SK-N-DZ (cell line): ENCODE measurements around the gene PTGER2. TPM values are rescaled to one million over a fixed set of nuclear protein-coding genes. Genes with fewer than 3 reads are reported as not detected.

Experiments used
- DNase-seq: peaks from one replicate; pipeline ENCODE4 v3.0.0-alpha.2; 2015; ENCODE audit warnings: low spot score
- polyA plus RNA-seq, 2 experiments: library from polyadenylated mRNA; depleted of rRNA; stranded (reverse); fragments of >200 nt; gene quantifications; 2 replicates each; pipeline ENCODE4 v1.2.3, GENCODE V29; 2014

Gene PTGER2
- 4.4 and 5.1 TPM in 2 replicates for polyA plus RNA-seq (2014; cell fraction: cytosol; rRNA removed)
- polyA plus RNA-seq (2014; cell fraction: nucleus; rRNA removed): 2.1 and 2.8 TPM in 2 replicates

- DNase-seq: peak; percentile 82
Measured at GRCh38 chr14:52313903-52314594, at the start of gene PTGER2. Gene PTGER2, plus strand, starts transcription at chr14:52314312. Its CDS starts 237 bp downstream, at chr14:52314549.

GRCh38 chr14:52265253-52265652 is 48.9 kb upstream of the PTGER2 start:
- no peak for DNase-seq

- no peak for DNase-seq
Measured at GRCh38 chr14:52266179-52266578, 47.9 kb upstream of the PTGER2 start.

- no peak for DNase-seq
Measured at GRCh38 chr14:52266782-52267181, 47.3 kb upstream of the PTGER2 start.

GRCh38 chr14:52267501-52268278 is 46.4 kb upstream of the PTGER2 start, which contains the start of gene PTGDR:
Gene PTGDR, plus strand, starts transcription at chr14:52267698. Its CDS starts 117 bp downstream, at chr14:52267815.
- no peak for DNase-seq

- no peak for DNase-seq
Measured at GRCh38 chr14:52268279-52269061, 45.6 kb upstream of the PTGER2 start.

- no peak for DNase-seq
Measured at GRCh38 chr14:52269100-52269499, 45.0 kb upstream of the PTGER2 start.

- DNase-seq: no peak
Measured at GRCh38 chr14:52269982-52270381, 44.1 kb upstream of the PTGER2 start.

- DNase-seq: no peak
Measured at GRCh38 chr14:52271538-52271937, 42.6 kb upstream of the PTGER2 start.

GRCh38 chr14:52272375-52272774 is 41.7 kb upstream of the PTGER2 start:
- DNase-seq: no peak

GRCh38 chr14:52275372-52275771 is 38.7 kb upstream of the PTGER2 start:
- no peak for DNase-seq

- no peak for DNase-seq
Measured at GRCh38 chr14:52277552-52277951, 36.6 kb upstream of the PTGER2 start.

- no peak for DNase-seq
Measured at GRCh38 chr14:52279408-52279807, 34.7 kb upstream of the PTGER2 start.

- no peak for DNase-seq
Measured at GRCh38 chr14:52283099-52283498, 31.0 kb upstream of the PTGER2 start.

- no peak for DNase-seq
Measured at GRCh38 chr14:52286661-52287649, 27.2 kb upstream of the PTGER2 start.

GRCh38 chr14:52296378-52296777 is 17.7 kb upstream of the PTGER2 start:
- DNase-seq: no peak

- DNase-seq: no peak
Measured at GRCh38 chr14:52298795-52299194, 15.3 kb upstream of the PTGER2 start.

GRCh38 chr14:52299692-52300278 is 14.3 kb upstream of the PTGER2 start:
- DNase-seq: peak; percentile 43

- no peak for DNase-seq
Measured at GRCh38 chr14:52303236-52303635, 10.9 kb upstream of the PTGER2 start.

GRCh38 chr14:52304248-52304904 is 9.7 kb upstream of the PTGER2 start:
- DNase-seq: no peak
